Stimulated activated CD8-positive, alpha-beta memory T cell treated with anti-CD3 and anti-CD28 coated beads, Interleukin-15, amount 100 ng/mL, for 1 hour (primary cell): ENCODE measurements around the gene COL6A3.

ENCODE experiments used
- DNase-seq: peaks from one replicate; pipeline ENCODE4 v3.0.0-alpha.2; 2020; ENCODE audit warnings: low read depth

The COL6A3 gene

GRCh38 chr2:237413777-237414661, at the start of gene COL6A3:
TSS of gene COL6A3 (minus strand) at chr2:237414164. CDS start at chr2:237396817, 17,347 bp downstream.
- DNase-seq = no peak

- DNase-seq = no peak
Measured at GRCh38 chr2:237459741-237460174, 45.8 kb upstream of the COL6A3 start.

- no peak for DNase-seq
Measured at GRCh38 chr2:237459226-237459625, 45.3 kb upstream of the COL6A3 start.

- DNase-seq = no peak
Measured at GRCh38 chr2:237458519-237458918, 44.6 kb upstream of the COL6A3 start.

GRCh38 chr2:237457388-237457941, 43.5 kb upstream of the COL6A3 start:
- no peak for DNase-seq

- DNase-seq = no peak
Measured at GRCh38 chr2:237456200-237456843, 42.4 kb upstream of the COL6A3 start.

- DNase-seq = no peak
Measured at GRCh38 chr2:237455764-237456163, 41.8 kb upstream of the COL6A3 start.

GRCh38 chr2:237453671-237454070, 39.7 kb upstream of the COL6A3 start:
- DNase-seq = no peak

GRCh38 chr2:237452861-237453260, 38.9 kb upstream of the COL6A3 start:
- no peak for DNase-seq

- DNase-seq = no peak
Measured at GRCh38 chr2:237451643-237452469, 37.9 kb upstream of the COL6A3 start.

GRCh38 chr2:237450583-237450982, 36.6 kb upstream of the COL6A3 start:
- no peak for DNase-seq

- DNase-seq = no peak
Measured at GRCh38 chr2:237450108-237450507, 36.1 kb upstream of the COL6A3 start.

GRCh38 chr2:237449193-237449881, 35.4 kb upstream of the COL6A3 start:
- DNase-seq = no peak

- no peak for DNase-seq
Measured at GRCh38 chr2:237448626-237449025, 34.7 kb upstream of the COL6A3 start.

- DNase-seq = no peak
Measured at GRCh38 chr2:237448171-237448570, 34.2 kb upstream of the COL6A3 start.

- DNase-seq = no peak
Measured at GRCh38 chr2:237447496-237447895, 33.5 kb upstream of the COL6A3 start.

GRCh38 chr2:237446338-237446665, 32.3 kb upstream of the COL6A3 start:
- no peak for DNase-seq

- DNase-seq = no peak
Measured at GRCh38 chr2:237445611-237446337, 31.8 kb upstream of the COL6A3 start.

- no peak for DNase-seq
Measured at GRCh38 chr2:237444071-237444470, 30.1 kb upstream of the COL6A3 start.

GRCh38 chr2:237441605-237442274, 27.8 kb upstream of the COL6A3 start:
- no peak for DNase-seq
